Neural progenitor cell (in vitro differentiated cells): ENCODE data around the gene MTMR1. TPM values are rescaled to one million over a fixed set of nuclear protein-coding genes. Genes with fewer than 3 reads are reported as not detected.

Experiments
- DNase-seq: peaks from one replicate; pipeline ENCODE4 v3.0.0-alpha.2; 2016; ENCODE audit warnings: low spot score
- H2AFZ ChIP-seq: fragments of 200-600 bp; sonication (generic); replicated peaks from 2 replicates; pipeline ENCODE4 v1.6.1; 2016; ENCODE audit warnings: antibody characterized with exemption
- H3F3A ChIP-seq: fragments of 200-600 bp; sonication (generic); 2 replicates; pipeline ENCODE4 v1.6.1; 2016; ENCODE audit warnings: antibody characterized with exemption, low read depth
- H3K27ac ChIP-seq: fragments of 200-600 bp; sonication (generic); 2 replicates; pipeline ENCODE4 v1.5.1; 2016; ENCODE audit warnings: mild to moderate bottlenecking
- H3K27me3 ChIP-seq: fragments of 200-600 bp; sonication (generic); 2 replicates; pipeline ENCODE4 v1.6.1; 2016; ENCODE audit warnings: mild to moderate bottlenecking, moderate library complexity
- H3K36me3 ChIP-seq: fragments of 200-600 bp; sonication (generic); 2 replicates; pipeline ENCODE4 v1.5.1; 2016
- H3K4me1 ChIP-seq: fragments of 200-600 bp; sonication (generic); 2 replicates; pipeline ENCODE4 v1.6.1; 2016; ENCODE audit warnings: mixed run types
- H3K4me2 ChIP-seq: fragments of 200-600 bp; sonication (generic); 2 replicates; pipeline ENCODE4 v1.6.1; 2016
- H3K4me3 ChIP-seq: fragments of 200-600 bp; sonication (generic); 2 replicates; pipeline ENCODE4 v1.5.1; 2016
- H3K79me2 ChIP-seq: fragments of 200-600 bp; sonication (generic); 2 replicates; pipeline ENCODE4 v1.6.1; 2016; ENCODE audit warnings: low read depth
- H3K9ac ChIP-seq: fragments of 200-600 bp; sonication (generic); 2 replicates; pipeline ENCODE4 v1.6.1; 2016
- H3K9me3 ChIP-seq: fragments of 200-600 bp; sonication (generic); 2 replicates; pipeline ENCODE4 v1.5.1; 2016; ENCODE audit warnings: low read depth
- H4K20me1 ChIP-seq: fragments of 200-600 bp; sonication (generic); 2 replicates; pipeline ENCODE4 v1.6.1; 2016; ENCODE audit warnings: low read depth
- H3K27ac Mint-ChIP-seq: 3 replicates; pipeline ENCODE4 v1.8.0; 2021; ENCODE audit warnings: mixed read lengths
- H3K27me3 Mint-ChIP-seq: 2 replicates; pipeline ENCODE4 v1.8.0; 2022; ENCODE audit warnings: low read depth, mild to moderate bottlenecking, inconsistent platforms, moderate library complexity, mixed read lengths; ENCODE audit not compliant: insufficient read depth
- H3K36me3 Mint-ChIP-seq: 3 replicates; pipeline ENCODE4 v1.8.0; 2021; ENCODE audit warnings: mixed read lengths
- H3K4me1 Mint-ChIP-seq: 3 replicates; pipeline ENCODE4 v1.8.0; 2021; ENCODE audit warnings: mixed read lengths
- H3K4me3 Mint-ChIP-seq: 3 replicates; pipeline ENCODE4 v1.8.0; 2021; ENCODE audit warnings: mild to moderate bottlenecking, moderate library complexity, mixed read lengths
- H3K9me3 Mint-ChIP-seq: 3 replicates; pipeline ENCODE4 v1.8.0; 2020; ENCODE audit warnings: mixed read lengths
- CTCF ChIP-seq: fragments of 200-600 bp; sonication (generic); IDR thresholded peaks from 2 replicates; pipeline ENCODE4 v1.5.1; 2017; ENCODE audit warnings: antibody characterized with exemption, mild to moderate bottlenecking
- EZH2 ChIP-seq: fragments of 200-600 bp; sonication (generic); IDR thresholded peaks from 2 replicates; pipeline ENCODE4 v1.6.1; 2017; ENCODE audit warnings: antibody characterized with exemption, mild to moderate bottlenecking, moderate library complexity
- EZH2phosphoT487 ChIP-seq: fragments of 200-600 bp; sonication (generic); IDR thresholded peaks from 2 replicates; pipeline ENCODE4 v1.6.1; 2017; ENCODE audit warnings: antibody characterized with exemption
- total RNA-seq: library from RNA; depleted of rRNA; stranded (reverse); fragments of >200 nt; gene quantifications from 2 replicates; pipeline ENCODE4 v1.2.3, GENCODE V29; 2015; ENCODE audit warnings: low replicate concordance

MTMR1 gene
- total RNA-seq, 1 donor from 2014 or later, result 18.0 TPM

- Mint-ChIP-seq H3K9me3 (peaks cover 5% of the 10 kb centered on the region), H3K4me3 (no peak overlapping the region), H3K36me3 (peaks cover 3% of the 10 kb centered on the region), H3K4me1 (peaks cover 2% of the 10 kb centered on the region), H3K27ac (no peak overlapping the region), H3K27me3 (no peaks in the 10 kb centered on the region)
- Histone ChIP-seq H3K27me3 (no peaks in the 10 kb centered on the region), H3K36me3 (no peaks in the 10 kb centered on the region), H2AFZ (no peak overlapping the region), H3K27ac (no peak overlapping the region), H3K79me2 (no peaks in the 10 kb centered on the region), H3K9ac (no peak overlapping the region), H3K4me3 (no peak overlapping the region), H3K9me3 (no peaks in the 10 kb centered on the region), H4K20me1 (no peaks in the 10 kb centered on the region), H3K4me1 (no peaks in the 10 kb centered on the region), H3K4me2 (no peak overlapping the region), H3F3A (no peaks in the 10 kb centered on the region)
- DNase-seq, result peak; percentile 85
- no peak for TF ChIP-seq EZH2phosphoT487
- TF ChIP-seq CTCF, result peak; percentile 78
Measured at GRCh38 chrX:150772150-150772970, 79.2 kb downstream of the MTMR1 start.

GRCh38 chrX:150773117-150773516, 79.9 kb downstream of the MTMR1 start:
- TF ChIP-seq CTCF (no peak), EZH2phosphoT487 (no peak), EZH2 (no peak)
- Mint-ChIP-seq H3K36me3 (peaks cover 3% of the 10 kb centered on the region), H3K27me3 (no peaks in the 10 kb centered on the region), H3K4me1 (peaks cover 2% of the 10 kb centered on the region), H3K27ac (no peak overlapping the region), H3K4me3 (no peak overlapping the region), H3K9me3 (peaks cover 4% of the 10 kb centered on the region)
- H3K79me2 ChIP-seq, result no peaks in the 10 kb centered on the region
- no peak overlapping the region for H3K4me3 ChIP-seq
- H3F3A ChIP-seq, result no peaks in the 10 kb centered on the region
- DNase-seq, result no peak
- H3K9ac ChIP-seq, result no peak overlapping the region
- H2AFZ ChIP-seq, result no peak overlapping the region
- no peaks in the 10 kb centered on the region for H3K27me3 ChIP-seq
- no peak overlapping the region for H3K4me2 ChIP-seq
- H3K4me1 ChIP-seq, result no peaks in the 10 kb centered on the region
- no peaks in the 10 kb centered on the region for H3K9me3 ChIP-seq
- no peaks in the 10 kb centered on the region for H3K36me3 ChIP-seq
- no peak overlapping the region for H3K27ac ChIP-seq
- H4K20me1 ChIP-seq, result no peaks in the 10 kb centered on the region

GRCh38 chrX:150773634-150774033, 80.4 kb downstream of the MTMR1 start:
- Histone ChIP-seq H3K4me3 (no peak overlapping the region), H3K36me3 (no peaks in the 10 kb centered on the region)
- H3K27ac Mint-ChIP-seq, result no peak overlapping the region

More at GRCh38 chrX:150773634-150774033, 80.4 kb downstream of the MTMR1 start:
- Histone ChIP-seq H2AFZ (no peak overlapping the region), H4K20me1 (no peaks in the 10 kb centered on the region), H3K27me3 (no peaks in the 10 kb centered on the region), H3K9me3 (no peaks in the 10 kb centered on the region), H3K4me2 (no peak overlapping the region), H3F3A (no peaks in the 10 kb centered on the region), H3K9ac (no peak overlapping the region), H3K27ac (no peak overlapping the region), H3K79me2 (no peaks in the 10 kb centered on the region), H3K4me1 (no peaks in the 10 kb centered on the region)
- Mint-ChIP-seq H3K4me3 (no peak overlapping the region), H3K9me3 (peaks cover 3% of the 10 kb centered on the region), H3K27me3 (no peaks in the 10 kb centered on the region), H3K36me3 (peaks cover 3% of the 10 kb centered on the region), H3K4me1 (peaks cover 2% of the 10 kb centered on the region)
- TF ChIP-seq CTCF (no peak), EZH2phosphoT487 (no peak), EZH2 (no peak)
- no peak for DNase-seq
